Mucosa of rectum (tissue), 2 donors: ENCODE results near the gene PSG2.
"Not testable (repeated sequence)": the region's sequence is repeated elsewhere in the genome, so short reads cannot be mapped to it uniquely, and the experiment has no call there.

Experiments
- H3K27ac ChIP-seq, 2 donors: one replicate each; pipeline ENCODE4 v1.7.0; 2013; ENCODE audit warnings: inconsistent platforms in 2 of 2, low read depth in 2 of 2, low read length in 2 of 2
- H3K27me3 ChIP-seq, 2 donors: one replicate each; pipeline ENCODE4 v1.7.0; 2013; ENCODE audit warnings: low read length in 2 of 2; ENCODE audit not compliant: control insufficient read depth in 2 of 2, insufficient read depth in 2 of 2
- H3K36me3 ChIP-seq, 2 donors: one replicate each; pipeline ENCODE4 v1.7.0; 2013; ENCODE audit warnings: low read length in 2 of 2; ENCODE audit not compliant: control insufficient read depth in 2 of 2, insufficient read depth in 2 of 2
- H3K4me1 ChIP-seq, 2 donors: one replicate each; pipeline ENCODE4 v1.7.0; 2013; ENCODE audit warnings: low read length in 2 of 2, mild to moderate bottlenecking in 1 of 2; ENCODE audit not compliant: control insufficient read depth in 2 of 2, insufficient read depth in 2 of 2
- H3K4me3 ChIP-seq, 2 donors: one replicate each; pipeline ENCODE4 v1.7.0; 2013; ENCODE audit warnings: low read length in 2 of 2
- H3K9ac ChIP-seq, 2 donors: one replicate each; pipeline ENCODE4 v1.7.0; 2013; ENCODE audit warnings: low read length in 2 of 2, low read depth in 1 of 2, mild to moderate bottlenecking in 1 of 2
- H3K9me3 ChIP-seq, 2 donors: one replicate each; pipeline ENCODE4 v1.7.0; 2013; ENCODE audit warnings: low read length in 2 of 2; ENCODE audit not compliant: control insufficient read depth in 2 of 2
- donor health status: healthy.
- donor health status: Normal muscosa, but diverticular disease.

Gene PSG2

DNA sequence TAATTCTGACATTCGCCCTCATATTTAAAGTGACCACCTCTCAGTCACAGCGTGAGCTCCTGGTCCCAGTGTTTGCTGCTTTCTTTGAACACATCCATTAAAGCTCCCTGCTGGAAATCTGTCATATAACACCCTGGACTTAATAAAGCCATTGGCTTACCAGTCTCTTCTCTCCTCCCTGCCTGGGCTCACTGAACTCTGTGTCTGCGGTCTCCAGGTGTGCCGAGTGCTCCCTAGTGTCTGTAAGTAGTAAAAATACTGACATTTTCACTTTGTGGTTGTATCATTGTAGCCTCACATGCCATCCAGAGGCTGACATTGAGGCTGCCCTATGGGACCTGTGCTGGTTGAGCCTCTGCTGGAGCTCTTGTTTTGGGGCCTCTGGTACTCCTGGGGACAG lies 53.6 kb downstream of the PSG2 start:
- no peaks in the 10 kb centered on the region for H3K4me1 ChIP-seq
- no peaks in the 10 kb centered on the region for H3K9me3 ChIP-seq
- H3K27me3 ChIP-seq = no peaks in the 10 kb centered on the region
- no peak overlapping the region for H3K27ac ChIP-seq
- no peaks in the 10 kb centered on the region for H3K36me3 ChIP-seq
- no peak overlapping the region for H3K4me3 ChIP-seq
- H3K9ac ChIP-seq = no peak overlapping the region

DNA sequence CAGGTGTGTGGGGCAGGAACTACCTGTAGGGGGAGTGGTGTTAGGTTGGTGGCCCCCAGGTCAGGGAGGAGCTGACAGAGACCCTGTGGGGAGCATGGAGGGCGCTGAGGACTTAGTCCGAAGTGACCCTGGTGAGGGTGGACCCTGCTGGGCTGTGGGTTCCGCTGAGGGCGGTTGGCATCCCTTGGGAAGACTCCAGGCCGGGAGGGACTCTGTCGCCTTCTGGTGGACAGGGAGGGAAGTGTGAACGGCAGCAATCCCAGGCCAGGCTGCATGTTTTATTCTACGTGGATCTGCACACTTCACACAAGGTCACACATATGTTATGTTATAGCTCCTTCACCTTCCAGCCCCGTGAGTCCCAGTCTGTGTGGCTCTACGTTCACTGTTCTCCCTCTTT lies 54.5 kb downstream of the PSG2 start:
- not testable (repeated sequence) for H3K27me3 ChIP-seq, H3K9me3 ChIP-seq, H3K4me1 ChIP-seq, H3K9ac ChIP-seq, H3K27ac ChIP-seq, H3K4me3 ChIP-seq, H3K36me3 ChIP-seq

DNA sequence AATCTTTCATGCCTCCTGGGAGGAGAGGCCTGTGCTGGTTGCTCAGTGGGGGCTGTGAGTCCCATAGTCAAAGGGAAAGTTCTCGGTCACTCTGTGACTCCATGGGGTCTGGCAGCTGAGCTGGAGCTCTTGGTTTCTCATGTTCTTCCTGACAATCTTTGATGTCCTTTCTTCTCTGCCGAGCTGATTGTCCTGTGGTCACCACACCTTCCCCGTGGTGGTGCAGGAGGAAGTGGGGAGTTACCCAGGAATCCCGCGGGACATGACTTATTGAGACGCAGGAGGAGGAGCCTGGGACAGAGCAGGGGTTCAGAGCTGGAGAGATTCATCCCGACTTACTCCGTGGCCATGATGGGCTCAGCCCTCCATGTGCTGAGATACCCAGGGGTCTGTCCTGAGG lies 55.4 kb downstream of the PSG2 start:
- not testable (repeated sequence) for H3K4me3 ChIP-seq, H3K27me3 ChIP-seq, H3K9ac ChIP-seq

DNA sequence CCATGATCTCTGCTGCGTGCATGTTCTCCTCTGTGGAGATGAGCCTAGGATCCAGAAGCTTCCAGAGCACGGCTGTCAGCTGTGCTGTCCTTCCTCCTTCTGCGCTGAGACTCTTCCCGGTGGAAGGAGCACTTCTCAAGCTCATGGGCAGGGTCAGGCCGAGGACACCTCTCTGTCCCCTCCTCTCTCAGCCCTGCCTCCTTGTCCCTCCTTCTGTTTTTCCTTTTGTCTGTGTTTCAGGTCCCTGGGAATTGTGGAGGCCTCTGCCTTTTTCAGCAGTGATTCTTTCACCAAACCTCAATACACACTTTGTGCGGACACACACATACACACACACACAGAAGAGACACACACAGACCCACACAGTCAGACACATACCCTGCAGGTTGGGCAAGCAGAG lies 56.1 kb downstream of the PSG2 start, which contains the start of gene PSG11:
PSG11 (minus strand) TSS at position 101 of the 400 bp plus-strand sequence; CDS start at position 4, 97 bp downstream.
- H3K27ac ChIP-seq, H3K4me1 ChIP-seq, H3K4me3 ChIP-seq, H3K9me3 ChIP-seq, H3K9ac ChIP-seq, H3K27me3 ChIP-seq, H3K36me3 ChIP-seq: not testable (repeated sequence)

More for the DNA sequence above, 55.4 kb downstream of the PSG2 start:
- H3K4me1 ChIP-seq, H3K27ac ChIP-seq, H3K9me3 ChIP-seq, H3K36me3 ChIP-seq: not testable (repeated sequence)

DNA sequence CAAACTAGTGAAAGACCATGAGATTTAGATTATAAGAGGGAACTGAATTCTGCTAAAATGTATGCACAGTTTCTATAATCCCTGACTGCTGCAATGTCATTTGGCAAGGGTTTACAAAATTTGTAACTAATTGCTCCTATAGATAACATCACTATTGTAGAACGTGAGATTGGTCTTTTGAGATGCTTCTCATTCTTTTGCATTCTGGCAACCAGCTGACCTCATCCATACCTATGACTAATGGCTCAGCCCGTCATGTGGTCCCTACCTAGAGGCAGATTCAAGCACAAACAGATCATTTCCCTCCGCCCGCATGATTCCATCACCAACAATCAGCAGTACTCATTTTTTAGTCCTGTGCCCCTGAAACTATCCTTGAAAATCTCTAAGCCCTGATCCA lies 60.4 kb downstream of the PSG2 start:
- not testable (repeated sequence) for H3K4me3 ChIP-seq, H3K36me3 ChIP-seq, H3K9me3 ChIP-seq, H3K27ac ChIP-seq, H3K4me1 ChIP-seq, H3K27me3 ChIP-seq, H3K9ac ChIP-seq

DNA sequence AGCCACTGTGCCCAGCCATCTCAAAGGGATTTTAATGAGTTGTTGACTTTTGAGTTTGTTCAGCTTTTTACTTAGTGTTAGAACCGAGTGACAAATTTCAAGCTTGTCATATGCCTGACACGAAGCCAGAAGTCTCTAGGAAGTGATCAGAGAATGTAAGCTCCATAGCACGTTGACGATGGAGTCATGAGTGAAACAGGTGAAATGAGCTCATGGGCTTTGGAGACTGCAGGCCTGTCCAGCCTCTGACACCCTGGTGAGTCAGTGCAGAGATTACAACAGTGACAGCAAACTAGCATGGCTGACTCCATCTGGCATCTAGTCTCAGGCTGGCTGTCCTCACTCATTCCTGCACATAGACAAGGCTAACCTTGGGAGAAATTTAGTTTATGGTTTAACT lies 60.9 kb downstream of the PSG2 start:
- H3K4me1 ChIP-seq, H3K27ac ChIP-seq: not testable (repeated sequence)

DNA sequence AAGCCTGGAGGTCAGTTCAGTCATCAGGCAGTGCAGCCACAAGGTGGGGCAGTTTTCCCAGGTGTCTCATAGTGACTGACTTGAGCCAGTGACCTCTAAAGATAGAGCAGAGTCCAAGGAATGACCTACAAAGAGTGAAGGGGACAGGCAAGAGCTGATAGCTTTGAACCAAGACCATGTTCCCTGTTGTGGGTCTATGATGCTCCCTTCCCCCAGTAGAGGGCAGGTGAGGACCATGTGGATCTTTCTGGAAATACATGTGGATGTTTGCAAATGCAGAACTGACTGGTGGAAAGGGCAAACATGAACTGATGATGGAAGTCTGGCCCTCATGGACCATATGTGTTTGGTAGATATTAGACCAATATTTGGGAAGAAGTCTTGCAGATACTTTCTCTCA lies 62.9 kb downstream of the PSG2 start:
- not testable (repeated sequence) for H3K9me3 ChIP-seq, H3K4me1 ChIP-seq, H3K9ac ChIP-seq, H3K36me3 ChIP-seq, H3K27ac ChIP-seq, H3K27me3 ChIP-seq, H3K4me3 ChIP-seq

More for the DNA sequence above, 60.9 kb downstream of the PSG2 start:
- not testable (repeated sequence) for H3K9ac ChIP-seq, H3K9me3 ChIP-seq, H3K36me3 ChIP-seq, H3K27me3 ChIP-seq, H3K4me3 ChIP-seq
